ENCODE measurements around the gene MEIS1. TPM values are rescaled to one million over a fixed set of nuclear protein-coding genes. Genes with fewer than 3 reads are reported as not detected.

MEIS1 gene
- total and polyA plus RNA-seq, 2 of the 8 experiments (the other 6 are each of a cell fraction or from before 2014, with no cell fraction given) = 0.17 to 1.2 TPM

DNA sequence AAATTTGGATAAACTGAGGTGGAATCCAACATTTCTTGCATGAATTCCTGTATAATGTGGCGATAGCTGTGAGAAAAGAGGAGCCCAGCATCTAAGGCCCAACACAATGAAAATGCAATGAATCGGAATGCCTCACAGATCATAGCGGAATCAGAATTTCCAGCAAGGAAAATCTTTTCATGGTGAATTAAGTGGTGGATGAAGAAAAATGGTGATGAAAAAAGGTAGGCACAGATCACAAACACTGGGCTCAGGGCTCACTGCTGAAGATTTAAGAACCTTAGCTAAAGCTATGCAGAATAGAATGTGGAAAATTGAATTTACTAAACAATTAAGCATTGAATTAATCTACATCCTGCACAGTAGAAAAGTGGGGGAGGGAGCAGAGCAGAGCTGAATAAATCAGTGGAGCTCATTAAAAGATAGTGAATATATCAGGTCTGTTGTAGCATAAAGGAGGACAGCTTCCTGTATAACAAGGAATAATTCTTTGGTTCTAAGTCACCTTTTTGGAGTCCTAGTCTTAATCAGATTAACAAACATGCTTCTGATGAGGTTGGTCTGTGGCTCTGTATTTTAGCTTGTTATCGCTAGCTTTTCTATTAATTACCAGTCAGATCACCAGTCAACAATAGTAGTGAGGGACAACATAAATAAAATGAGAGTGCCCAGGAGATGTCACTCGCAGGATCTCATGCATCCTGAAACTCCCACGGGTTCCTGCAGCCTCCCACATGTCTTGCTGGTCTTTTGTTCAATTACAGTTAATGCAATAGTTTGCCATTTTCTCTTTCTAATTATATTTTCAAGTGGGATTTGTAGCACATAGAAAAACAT lies 27.0 kb downstream of the MEIS1 start:
- Histone ChIP-seq H3K79me1 (ENCODE audit: low read depth, low read length) (no peaks in the 10 kb centered on the region), H2AFZ (ENCODE audit: low read length) (no peak overlapping the region), H3K9me3 (ENCODE audit: insufficient read depth in 2 of 2, low read depth in 1 of 2, low read length in 1 of 2) (no peaks in the 10 kb centered on the region), H4K20me1 (replicated peaks in 1 of 2; ENCODE audit: control insufficient read depth in 1 of 2, insufficient read depth in 2 of 2, low read length in 2 of 2) (no peaks in the 10 kb centered on the region), H3K27me3 (replicated peaks in 1 of 4; ENCODE audit: control insufficient read depth in 3 of 4, extremely low read depth in 1 of 4, insufficient read depth in 3 of 4, low read length in 3 of 4) (no peaks in the 10 kb centered on the region), H2BK15ac (ENCODE audit: low read length) (no peak overlapping the region), H2AK5ac (ENCODE audit: low read depth, low read length) (no peak overlapping the region), H3K9ac (replicated peaks in 1 of 4; ENCODE audit: extremely low read depth in 1 of 4, low read depth in 3 of 4, low read length in 3 of 4) (no peak overlapping the region), H4K91ac (replicated peaks; ENCODE audit: insufficient read length, low read length) (no peak overlapping the region), H3K23me2 (ENCODE audit: low read depth, low read length) (no peaks in the 10 kb centered on the region; the same call in 1 of the 2 replicates), H3K4me1 (replicated peaks in 1 of 4; ENCODE audit: control insufficient read depth in 3 of 4, insufficient read depth in 4 of 4, low read length in 3 of 4) (no peaks in the 10 kb centered on the region), H2BK120ac (replicated peaks; ENCODE audit: low read depth, low read length) (no peak overlapping the region), H3K4me3 (ENCODE audit: extremely low read depth in 1 of 4, insufficient read depth in 2 of 4, low read depth in 3 of 4, low read length in 4 of 4) (no peak overlapping the region), H2BK5ac (ENCODE audit: low read depth, low read length) (no peak overlapping the region), H3K18ac (ENCODE audit: extremely low read depth, low read length) (no peak overlapping the region), H4K8ac (ENCODE audit: extremely low read depth, insufficient read depth, low read length) (no peak overlapping the region; the same call in 1 of the 2 replicates), H3K79me2 (ENCODE audit: control insufficient read depth in 1 of 2, insufficient read depth in 2 of 2, low read length in 2 of 2) (no peaks in the 10 kb centered on the region), H3K4ac (replicated peaks; ENCODE audit: insufficient read length, low read depth, low read length) (no peak overlapping the region), H3K56ac (replicated peaks; ENCODE audit: insufficient read length, low read depth, low read length) (no peak overlapping the region), H3K14ac (ENCODE audit: insufficient read length) (no peak overlapping the region), H3K36me3 (ENCODE audit: control insufficient read depth in 2 of 4, insufficient read depth in 4 of 4, low read length in 3 of 4) (no peaks in the 10 kb centered on the region), H3K27ac (ENCODE audit: low read depth, low read length) (no peak overlapping the region), H2BK12ac (ENCODE audit: low read depth, low read length) (no peak overlapping the region), H2BK20ac (ENCODE audit: low read length) (no peak overlapping the region), H3K23ac (ENCODE audit: insufficient read length) (no peak overlapping the region), H3K4me2 (ENCODE audit: insufficient read depth in 1 of 2, low read depth in 2 of 2, low read length in 2 of 2) (no peak overlapping the region), H4K5ac (ENCODE audit: insufficient read length, low read depth, low read length) (no peak overlapping the region)
- POLR2A ChIA-PET (ENCODE audit: partially characterized antibody) = no interaction called here
- FAIRE-seq (no peak), DNase-seq (ENCODE audit: low read depth in 1 of 2, low spot score in 2 of 2) (no peak)
- CTCF ChIA-PET (ENCODE audit: partially characterized antibody) = interaction anchor here (0.7 to 1.4 kb wide), 3 partner anchors 9 to 108 kb away, joined by 3 read pairs; no protein-coding TSS in a partner anchor
- WGBS, 2 experiments (ENCODE audit: extremely low coverage in 1 of 2, insufficient coverage in 1 of 2, insufficient read length in 1 of 2, insufficient replicate concordance in 2 of 2, low coverage in 1 of 2, low lambda C conversion rate in 2 of 2, missing lambda C conversion rate in 1 of 2) = 90% methylated on average over 6 of the region's 6 CpGs; no CpG with 5 or more reads in 1 of the 2 experiments
- TF ChIP-seq EZH2 (IDR thresholded peaks at IDR 0.05; ENCODE audit: low read depth, low read length, severe bottlenecking) (no peak), RBBP5 (IDR thresholded peaks at IDR 0.05; ENCODE audit: borderline replicate concordance, low read depth, low read length) (no peak), KDM4A (IDR thresholded peaks at IDR 0.05; ENCODE audit: low read depth, low read length, severe bottlenecking) (no peak)
- TF ChIP-seq, protein P1, sequence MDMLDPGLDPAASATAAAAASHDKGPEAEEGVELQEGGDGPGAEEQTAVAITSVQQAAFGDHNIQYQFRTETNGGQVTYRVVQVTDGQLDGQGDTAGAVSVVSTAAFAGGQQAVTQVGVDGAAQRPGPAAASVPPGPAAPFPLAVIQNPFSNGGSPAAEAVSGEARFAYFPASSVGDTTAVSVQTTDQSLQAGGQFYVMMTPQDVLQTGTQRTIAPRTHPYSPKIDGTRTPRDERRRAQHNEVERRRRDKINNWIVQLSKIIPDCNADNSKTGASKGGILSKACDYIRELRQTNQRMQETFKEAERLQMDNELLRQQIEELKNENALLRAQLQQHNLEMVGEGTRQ (IDR thresholded peaks at IDR 0.05; ENCODE audit: low read length) = no peak
- TF ChIP-seq, protein P2, sequence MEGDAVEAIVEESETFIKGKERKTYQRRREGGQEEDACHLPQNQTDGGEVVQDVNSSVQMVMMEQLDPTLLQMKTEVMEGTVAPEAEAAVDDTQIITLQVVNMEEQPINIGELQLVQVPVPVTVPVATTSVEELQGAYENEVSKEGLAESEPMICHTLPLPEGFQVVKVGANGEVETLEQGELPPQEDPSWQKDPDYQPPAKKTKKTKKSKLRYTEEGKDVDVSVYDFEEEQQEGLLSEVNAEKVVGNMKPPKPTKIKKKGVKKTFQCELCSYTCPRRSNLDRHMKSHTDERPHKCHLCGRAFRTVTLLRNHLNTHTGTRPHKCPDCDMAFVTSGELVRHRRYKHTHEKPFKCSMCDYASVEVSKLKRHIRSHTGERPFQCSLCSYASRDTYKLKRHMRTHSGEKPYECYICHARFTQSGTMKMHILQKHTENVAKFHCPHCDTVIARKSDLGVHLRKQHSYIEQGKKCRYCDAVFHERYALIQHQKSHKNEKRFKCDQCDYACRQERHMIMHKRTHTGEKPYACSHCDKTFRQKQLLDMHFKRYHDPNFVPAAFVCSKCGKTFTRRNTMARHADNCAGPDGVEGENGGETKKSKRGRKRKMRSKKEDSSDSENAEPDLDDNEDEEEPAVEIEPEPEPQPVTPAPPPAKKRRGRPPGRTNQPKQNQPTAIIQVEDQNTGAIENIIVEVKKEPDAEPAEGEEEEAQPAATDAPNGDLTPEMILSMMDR (IDR thresholded peaks at IDR 0.05; ENCODE audit: control extremely low read depth in 1 of 3, insufficient read depth in 1 of 3, low read depth in 1 of 3, low read length in 3 of 3) = no peak
- TF ChIP-seq, protein P3, sequence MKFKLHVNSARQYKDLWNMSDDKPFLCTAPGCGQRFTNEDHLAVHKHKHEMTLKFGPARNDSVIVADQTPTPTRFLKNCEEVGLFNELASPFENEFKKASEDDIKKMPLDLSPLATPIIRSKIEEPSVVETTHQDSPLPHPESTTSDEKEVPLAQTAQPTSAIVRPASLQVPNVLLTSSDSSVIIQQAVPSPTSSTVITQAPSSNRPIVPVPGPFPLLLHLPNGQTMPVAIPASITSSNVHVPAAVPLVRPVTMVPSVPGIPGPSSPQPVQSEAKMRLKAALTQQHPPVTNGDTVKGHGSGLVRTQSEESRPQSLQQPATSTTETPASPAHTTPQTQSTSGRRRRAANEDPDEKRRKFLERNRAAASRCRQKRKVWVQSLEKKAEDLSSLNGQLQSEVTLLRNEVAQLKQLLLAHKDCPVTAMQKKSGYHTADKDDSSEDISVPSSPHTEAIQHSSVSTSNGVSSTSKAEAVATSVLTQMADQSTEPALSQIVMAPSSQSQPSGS (IDR thresholded peaks at IDR 0.05; ENCODE audit: low read length) = no peak

Data from H1 (cell line).